ENCODE results near the gene ELMO3. TPM values are rescaled to one million over a fixed set of nuclear protein-coding genes. Genes with fewer than 3 reads are reported as not detected.
A peak's percentile ranks its signal among the peaks of the same experiment; 100 is the strongest.

Gene ELMO3
- total and polyA plus RNA-seq, 2 of the 13 experiments (the other 11 are each of a cell fraction or from before 2014, with no cell fraction given), result 2.6 to 4.0 TPM

DNA sequence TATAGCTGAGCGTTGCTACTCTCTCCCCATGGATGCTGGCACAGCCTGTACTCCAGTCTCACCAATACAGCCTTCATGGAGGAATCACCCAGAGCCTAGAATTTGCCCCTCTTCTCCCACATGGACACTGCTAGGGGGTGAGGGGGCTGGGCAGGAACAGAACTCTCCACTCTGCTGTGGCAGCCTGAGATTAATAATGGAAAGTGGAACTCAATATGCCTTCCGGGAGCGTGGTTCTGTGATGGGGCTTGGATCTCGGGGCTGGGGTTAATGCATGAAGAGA lies 51.1 kb downstream of the ELMO3 start:
- Histone ChIP-seq H2AFZ (ENCODE audit: low read length) (no peak overlapping the region), H3K9me3 (ENCODE audit: low read length) (no peaks in the 10 kb centered on the region), H3K79me2 (ENCODE audit: insufficient read depth, low read length) (no peaks in the 10 kb centered on the region), H3K4me2 (ENCODE audit: low read depth, low read length) (peak overlapping the region; percentile 97), H3K4me3 (replicated peaks in 1 of 3; ENCODE audit: insufficient read depth in 1 of 3, low read depth in 2 of 3, low read length in 3 of 3) (peak overlapping the region in 1 of 3 experiments; percentile 85; a peak in 2 of 6 replicates), H3K27me3 (ENCODE audit: control insufficient read depth in 1 of 2, insufficient read depth in 2 of 2, low read length in 2 of 2) (peaks cover 0 to 22% of the 10 kb centered on the region in 2 experiments; a peak in 3 of 5 replicates), H4K20me1 (ENCODE audit: insufficient read depth, low read length) (no peaks in the 10 kb centered on the region), H3K9ac (ENCODE audit: insufficient read depth, low read depth, low read length) (no peak overlapping the region), H3K36me3 (replicated peaks in 1 of 2; ENCODE audit: control insufficient read depth in 1 of 2, insufficient read depth in 2 of 2, low read length in 2 of 2) (no peaks in the 10 kb centered on the region), H3K27ac (ENCODE audit: extremely low read length, insufficient read depth, low read length) (no peak overlapping the region), H3K4me1 (ENCODE audit: insufficient read depth, low read length) (peaks cover 48% of the 10 kb centered on the region)
- ATAC-seq (no peak), FAIRE-seq (no peak), DNase-seq (ENCODE audit: low spot score) (no peak)
- TF ChIP-seq SETDB1 (CRISPR knock-in tag; IDR thresholded peaks at IDR 0.05; ENCODE audit: borderline replicate concordance) (no peak), PITX1 (CRISPR knock-in tag; IDR thresholded peaks at IDR 0.05) (no peak), HNRNPL (IDR thresholded peaks at IDR 0.05; ENCODE audit: low read depth, low read length) (no peak), SAFB2 (CRISPR knock-in tag; IDR thresholded peaks at IDR 0.05; ENCODE audit: borderline replicate concordance, low read depth) (no peak), ONECUT2 (CRISPR knock-in tag; IDR thresholded peaks at IDR 0.05) (no peak), KDM3A (CRISPR knock-in tag; IDR thresholded peaks at IDR 0.05; ENCODE audit: low read depth) (no peak), ZBTB42 (CRISPR knock-in tag; IDR thresholded peaks at IDR 0.05) (no peak), ZNF124 (CRISPR knock-in tag; IDR thresholded peaks at IDR 0.05) (no peak), ZNF589 (CRISPR knock-in tag; conservative IDR thresholded peaks at IDR 0.05) (no peak), ZC3H4 (CRISPR knock-in tag; IDR thresholded peaks at IDR 0.05; ENCODE audit: borderline replicate concordance) (no peak), HNF4A (CRISPR knock-in tag; IDR thresholded peaks at IDR 0.05) (no peak)
- TF ChIP-seq, protein P1, sequence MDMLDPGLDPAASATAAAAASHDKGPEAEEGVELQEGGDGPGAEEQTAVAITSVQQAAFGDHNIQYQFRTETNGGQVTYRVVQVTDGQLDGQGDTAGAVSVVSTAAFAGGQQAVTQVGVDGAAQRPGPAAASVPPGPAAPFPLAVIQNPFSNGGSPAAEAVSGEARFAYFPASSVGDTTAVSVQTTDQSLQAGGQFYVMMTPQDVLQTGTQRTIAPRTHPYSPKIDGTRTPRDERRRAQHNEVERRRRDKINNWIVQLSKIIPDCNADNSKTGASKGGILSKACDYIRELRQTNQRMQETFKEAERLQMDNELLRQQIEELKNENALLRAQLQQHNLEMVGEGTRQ (IDR thresholded peaks at IDR 0.05; ENCODE audit: low read depth, low read length), result no peak
- TF ChIP-seq, protein P1 (CRISPR knock-in tag; IDR thresholded peaks at IDR 0.05; ENCODE audit: borderline replicate concordance), result no peak
- TF ChIP-seq, protein P2, sequence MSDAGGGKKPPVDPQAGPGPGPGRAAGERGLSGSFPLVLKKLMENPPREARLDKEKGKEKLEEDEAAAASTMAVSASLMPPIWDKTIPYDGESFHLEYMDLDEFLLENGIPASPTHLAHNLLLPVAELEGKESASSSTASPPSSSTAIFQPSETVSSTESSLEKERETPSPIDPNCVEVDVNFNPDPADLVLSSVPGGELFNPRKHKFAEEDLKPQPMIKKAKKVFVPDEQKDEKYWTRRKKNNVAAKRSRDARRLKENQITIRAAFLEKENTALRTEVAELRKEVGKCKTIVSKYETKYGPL (CRISPR knock-in tag; IDR thresholded peaks at IDR 0.05), result no peak
- BruUV-seq (replicated peaks), result no TSS peak
- intact Hi-C loops (cut with micrococcal nuclease; ENCODE audit: unreplicated experiment) (no loop called here), in situ Hi-C loops (cut with HindIII; ENCODE audit: extremely low pct_ligation_motif_present, low pct_unique_long_range_greater_than_20kb) (no loop called here)
- CTCF ChIA-PET (ENCODE audit: low intra/inter-chr PET ratio, low total read pairs), result no interaction called here
- POLR2A ChIA-PET, result interaction anchor here (6.1 kb wide), 1 partner anchor 24 kb away, joined by 71 read pairs; the partner anchor contains the start of gene TMEM208
- 16% methylated on average over 4 of the region's 4 CpGs for WGBS (ENCODE audit: low lambda C conversion rate)

Data from HepG2 (cell line).